ENCODE results near the gene GSK3B.

The GSK3B gene

GRCh38 chr3:120114376-120114775 is 20.1 kb upstream of the GSK3B start:
- H3K4me3 ChIP-seq (ENCODE audit: low read depth, low read length): no peak overlapping the region
- DNase-seq (ENCODE audit: low read depth): no peak
- TF ChIP-seq, protein P1, sequence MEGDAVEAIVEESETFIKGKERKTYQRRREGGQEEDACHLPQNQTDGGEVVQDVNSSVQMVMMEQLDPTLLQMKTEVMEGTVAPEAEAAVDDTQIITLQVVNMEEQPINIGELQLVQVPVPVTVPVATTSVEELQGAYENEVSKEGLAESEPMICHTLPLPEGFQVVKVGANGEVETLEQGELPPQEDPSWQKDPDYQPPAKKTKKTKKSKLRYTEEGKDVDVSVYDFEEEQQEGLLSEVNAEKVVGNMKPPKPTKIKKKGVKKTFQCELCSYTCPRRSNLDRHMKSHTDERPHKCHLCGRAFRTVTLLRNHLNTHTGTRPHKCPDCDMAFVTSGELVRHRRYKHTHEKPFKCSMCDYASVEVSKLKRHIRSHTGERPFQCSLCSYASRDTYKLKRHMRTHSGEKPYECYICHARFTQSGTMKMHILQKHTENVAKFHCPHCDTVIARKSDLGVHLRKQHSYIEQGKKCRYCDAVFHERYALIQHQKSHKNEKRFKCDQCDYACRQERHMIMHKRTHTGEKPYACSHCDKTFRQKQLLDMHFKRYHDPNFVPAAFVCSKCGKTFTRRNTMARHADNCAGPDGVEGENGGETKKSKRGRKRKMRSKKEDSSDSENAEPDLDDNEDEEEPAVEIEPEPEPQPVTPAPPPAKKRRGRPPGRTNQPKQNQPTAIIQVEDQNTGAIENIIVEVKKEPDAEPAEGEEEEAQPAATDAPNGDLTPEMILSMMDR (IDR thresholded peaks at IDR 0.05; ENCODE audit: insufficient read depth, low read depth, low read length, missing control alignments): no peak

GRCh38 chr3:120113128-120114116 is 19.2 kb upstream of the GSK3B start:
- H3K4me3 ChIP-seq (ENCODE audit: low read depth, low read length): no peak overlapping the region
- DNase-seq (ENCODE audit: low read depth): no peak
- TF ChIP-seq, protein P1 (IDR thresholded peaks at IDR 0.05; ENCODE audit: insufficient read depth, low read depth, low read length, missing control alignments): no peak

DNA sequence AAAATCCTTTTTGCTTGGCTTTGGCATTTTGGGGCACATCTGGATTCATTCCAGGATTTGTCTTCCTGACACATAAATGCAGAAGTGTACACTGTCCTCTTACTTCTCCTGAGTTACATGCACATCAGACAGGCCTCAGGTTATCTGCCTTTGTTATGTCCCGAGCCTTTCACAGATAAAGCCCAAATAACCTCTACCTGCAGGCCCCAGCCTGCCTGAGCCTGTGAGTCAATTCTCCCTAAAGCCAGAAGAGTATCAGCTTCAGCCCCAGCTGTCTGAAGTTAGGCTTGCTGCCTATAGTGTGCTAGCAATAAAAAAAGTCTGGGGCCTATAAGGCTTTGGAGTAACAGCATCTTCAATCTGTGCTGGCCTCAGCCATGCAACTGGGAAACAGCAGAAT is 17.7 kb upstream of the GSK3B start:
- no peak for DNase-seq (ENCODE audit: low read depth)
- TF ChIP-seq, protein P1 (IDR thresholded peaks at IDR 0.05; ENCODE audit: insufficient read depth, low read depth, low read length, missing control alignments): no peak

GRCh38 chr3:120103276-120103675 is 9.0 kb upstream of the GSK3B start:
- peak overlapping the region; percentile 36 for H3K4me3 ChIP-seq (ENCODE audit: low read depth, low read length)
- TF ChIP-seq, protein P1 (IDR thresholded peaks at IDR 0.05; ENCODE audit: insufficient read depth, low read depth, low read length, missing control alignments): no peak
- peak; percentile 31 for DNase-seq (ENCODE audit: low read depth)

More for the DNA sequence above, 17.7 kb upstream of the GSK3B start:
- H3K4me3 ChIP-seq (ENCODE audit: low read depth, low read length): no peak overlapping the region

GRCh38 chr3:120102674-120103073 is 8.4 kb upstream of the GSK3B start:
- peak overlapping the region; percentile 36 for H3K4me3 ChIP-seq (ENCODE audit: low read depth, low read length)
- TF ChIP-seq, protein P1 (IDR thresholded peaks at IDR 0.05; ENCODE audit: insufficient read depth, low read depth, low read length, missing control alignments): no peak
- peak; percentile 59 for DNase-seq (ENCODE audit: low read depth)

GRCh38 chr3:120102232-120102631 is 8.0 kb upstream of the GSK3B start:
- TF ChIP-seq, protein P1 (IDR thresholded peaks at IDR 0.05; ENCODE audit: insufficient read depth, low read depth, low read length, missing control alignments): no peak
- no peak for DNase-seq (ENCODE audit: low read depth)

More at GRCh38 chr3:120102232-120102631, 8.0 kb upstream of the GSK3B start:
- H3K4me3 ChIP-seq (ENCODE audit: low read depth, low read length): no peak overlapping the region
